Astrocyte of the cerebellum (primary cell): ENCODE measurements around the gene RND1.
"Not testable (repeated sequence)": the region's sequence is repeated elsewhere in the genome, so short reads cannot be mapped to it uniquely, and the experiment has no call there.

Source experiments
- DNase-seq: peaks from one replicate; pipeline ENCODE4 v3.0.0-alpha.2; 2011; ENCODE audit warnings: low read depth
- H3K4me3 ChIP-seq: 2 replicates; pipeline ENCODE4 v1.5.1; 2011; ENCODE audit warnings: mild to moderate bottlenecking, low read depth, low read length, moderate library complexity
- in situ Hi-C: cut with HindIII; loops from 2 replicates; pipeline ENCODE4 v1.10.0; 2017; ENCODE audit warnings: low sequenced_read_pairs
- TF ChIP-seq, protein P1 (sequence below): IDR thresholded peaks from 2 replicates; pipeline ENCODE4 v1.5.1; 2012; ENCODE audit warnings: low read length, low read depth, moderate library complexity, mild to moderate bottlenecking; ENCODE audit errors: missing control alignments

RND1 gene

DNA sequence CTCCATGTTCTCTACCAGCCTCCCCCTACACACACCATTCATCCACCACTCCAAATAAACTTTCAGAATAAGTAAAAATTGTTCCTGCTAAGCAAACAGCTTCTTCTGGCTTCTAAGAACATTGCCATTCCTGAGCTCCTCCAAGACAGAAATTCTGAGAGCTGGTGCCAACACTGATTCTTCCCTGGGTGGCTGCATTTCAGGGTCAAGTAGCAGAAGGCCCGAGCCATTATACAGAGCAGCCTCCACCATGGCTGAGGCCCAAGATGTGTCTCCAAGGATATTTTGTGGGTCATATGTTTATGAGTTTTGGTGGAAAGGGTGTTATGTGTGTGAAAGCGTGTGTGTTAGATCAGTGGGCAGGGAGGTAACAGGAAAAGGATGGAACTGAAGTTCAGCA lies 3.5 kb upstream of the RND1 start:
- TF ChIP-seq, protein P1, sequence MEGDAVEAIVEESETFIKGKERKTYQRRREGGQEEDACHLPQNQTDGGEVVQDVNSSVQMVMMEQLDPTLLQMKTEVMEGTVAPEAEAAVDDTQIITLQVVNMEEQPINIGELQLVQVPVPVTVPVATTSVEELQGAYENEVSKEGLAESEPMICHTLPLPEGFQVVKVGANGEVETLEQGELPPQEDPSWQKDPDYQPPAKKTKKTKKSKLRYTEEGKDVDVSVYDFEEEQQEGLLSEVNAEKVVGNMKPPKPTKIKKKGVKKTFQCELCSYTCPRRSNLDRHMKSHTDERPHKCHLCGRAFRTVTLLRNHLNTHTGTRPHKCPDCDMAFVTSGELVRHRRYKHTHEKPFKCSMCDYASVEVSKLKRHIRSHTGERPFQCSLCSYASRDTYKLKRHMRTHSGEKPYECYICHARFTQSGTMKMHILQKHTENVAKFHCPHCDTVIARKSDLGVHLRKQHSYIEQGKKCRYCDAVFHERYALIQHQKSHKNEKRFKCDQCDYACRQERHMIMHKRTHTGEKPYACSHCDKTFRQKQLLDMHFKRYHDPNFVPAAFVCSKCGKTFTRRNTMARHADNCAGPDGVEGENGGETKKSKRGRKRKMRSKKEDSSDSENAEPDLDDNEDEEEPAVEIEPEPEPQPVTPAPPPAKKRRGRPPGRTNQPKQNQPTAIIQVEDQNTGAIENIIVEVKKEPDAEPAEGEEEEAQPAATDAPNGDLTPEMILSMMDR: no peak
- H3K4me3 ChIP-seq: no peak overlapping the region
- in situ Hi-C loops: no loop called here
- DNase-seq: no peak

DNA sequence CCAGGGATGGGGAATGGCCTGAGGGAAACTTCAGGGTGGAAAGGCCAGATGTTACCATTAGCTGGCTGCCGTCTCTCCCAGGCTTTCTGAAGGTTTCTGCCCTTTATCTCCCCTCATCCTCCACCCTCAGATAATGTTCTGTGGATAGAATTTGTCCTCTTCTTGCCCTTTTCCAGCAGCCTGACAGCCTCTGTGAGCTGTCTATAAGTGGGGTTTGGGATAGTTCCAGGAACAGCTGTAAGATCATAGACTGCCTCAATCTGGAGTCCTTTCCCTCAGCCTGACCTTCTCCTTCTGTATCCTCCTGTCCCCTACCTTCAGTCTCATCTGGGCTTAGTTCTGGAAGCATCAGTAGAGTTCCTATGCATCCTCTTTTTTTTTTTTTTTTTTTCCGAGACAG lies 2.8 kb upstream of the RND1 start:
- no peak for DNase-seq
- in situ Hi-C loops: no loop called here
- no peak overlapping the region for H3K4me3 ChIP-seq
- TF ChIP-seq, protein P1: no peak

GRCh38 chr12:48866052-48866711 lies 512 bp upstream of the RND1 start:
- in situ Hi-C loops: no loop called here
- no peak for DNase-seq
- H3K4me3 ChIP-seq: peak overlapping the region; percentile 48
- TF ChIP-seq, protein P1: no peak

GRCh38 chr12:48863291-48863690 lies 2.4 kb downstream of the RND1 start:
- in situ Hi-C loops: no loop called here
- no peak overlapping the region for H3K4me3 ChIP-seq
- no peak for DNase-seq
- TF ChIP-seq, protein P1: no peak

GRCh38 chr12:48862760-48863159 lies 2.9 kb downstream of the RND1 start:
- in situ Hi-C loops: no loop called here
- H3K4me3 ChIP-seq: no peak overlapping the region
- TF ChIP-seq, protein P1: no peak
- no peak for DNase-seq

GRCh38 chr12:48861111-48861510 lies 4.6 kb downstream of the RND1 start:
- H3K4me3 ChIP-seq: no peak overlapping the region
- TF ChIP-seq, protein P1: no peak
- no peak for DNase-seq
- in situ Hi-C loops: no loop called here

DNA sequence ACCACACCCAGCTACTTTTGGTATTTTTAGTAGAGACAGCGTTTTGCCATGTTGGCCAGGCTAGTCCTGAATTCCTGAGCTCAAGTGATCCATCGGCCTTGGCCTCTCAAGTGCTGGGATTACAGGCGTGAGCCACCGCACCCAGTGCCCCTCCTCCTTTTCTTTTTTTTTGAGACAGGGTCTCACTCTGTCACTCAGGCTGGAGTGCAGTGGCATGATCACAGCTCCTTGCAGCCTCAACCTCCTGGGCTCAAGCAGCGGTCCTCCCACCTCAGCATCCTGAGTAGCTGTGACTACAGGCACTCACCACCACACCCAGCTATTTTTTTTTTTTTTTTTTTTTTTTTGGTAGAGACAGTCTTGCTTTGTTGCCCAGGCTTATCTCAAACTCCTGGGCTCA lies 5.4 kb downstream of the RND1 start:
- DNase-seq, H3K4me3 ChIP-seq, in situ Hi-C loops: not testable (repeated sequence)
